ENCODE results near the gene BICRA. TPM values are rescaled to one million over a fixed set of nuclear protein-coding genes. Genes with fewer than 3 reads are reported as not detected.
A peak's percentile ranks its signal among the peaks of the same experiment; 100 is the strongest.

BICRA gene
- total RNA-seq, 1 donor from 2014 or later, result 18.3 TPM

DNA sequence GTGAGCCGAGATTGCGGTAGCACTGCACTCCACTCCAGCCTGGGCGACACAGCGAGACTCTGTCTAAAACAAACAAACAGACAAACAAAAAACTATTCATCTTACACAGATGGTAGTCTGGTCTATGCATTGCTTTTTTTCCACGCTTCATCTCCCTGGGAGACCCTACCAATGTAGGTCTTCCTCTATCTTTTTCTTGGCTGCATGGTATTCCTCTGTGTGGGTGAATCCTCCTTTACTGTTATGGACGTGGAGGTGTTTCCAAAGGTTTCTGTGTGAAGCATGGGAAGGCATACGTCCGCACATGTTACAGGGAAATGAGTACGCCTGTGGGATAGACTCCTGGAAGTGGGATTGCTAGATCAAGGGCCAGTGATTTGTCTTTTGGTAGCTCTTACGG, 5.6 kb downstream of the BICRA start:
- H3K4me3 ChIP-seq, result no peak overlapping the region
- TF ChIP-seq, protein P1, sequence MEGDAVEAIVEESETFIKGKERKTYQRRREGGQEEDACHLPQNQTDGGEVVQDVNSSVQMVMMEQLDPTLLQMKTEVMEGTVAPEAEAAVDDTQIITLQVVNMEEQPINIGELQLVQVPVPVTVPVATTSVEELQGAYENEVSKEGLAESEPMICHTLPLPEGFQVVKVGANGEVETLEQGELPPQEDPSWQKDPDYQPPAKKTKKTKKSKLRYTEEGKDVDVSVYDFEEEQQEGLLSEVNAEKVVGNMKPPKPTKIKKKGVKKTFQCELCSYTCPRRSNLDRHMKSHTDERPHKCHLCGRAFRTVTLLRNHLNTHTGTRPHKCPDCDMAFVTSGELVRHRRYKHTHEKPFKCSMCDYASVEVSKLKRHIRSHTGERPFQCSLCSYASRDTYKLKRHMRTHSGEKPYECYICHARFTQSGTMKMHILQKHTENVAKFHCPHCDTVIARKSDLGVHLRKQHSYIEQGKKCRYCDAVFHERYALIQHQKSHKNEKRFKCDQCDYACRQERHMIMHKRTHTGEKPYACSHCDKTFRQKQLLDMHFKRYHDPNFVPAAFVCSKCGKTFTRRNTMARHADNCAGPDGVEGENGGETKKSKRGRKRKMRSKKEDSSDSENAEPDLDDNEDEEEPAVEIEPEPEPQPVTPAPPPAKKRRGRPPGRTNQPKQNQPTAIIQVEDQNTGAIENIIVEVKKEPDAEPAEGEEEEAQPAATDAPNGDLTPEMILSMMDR (IDR thresholded peaks at IDR 0.05), result no peak
- H3K4me1 ChIP-seq, result peaks cover 54% of the 10 kb centered on the region
- H3K27ac ChIP-seq, result no peak overlapping the region
- no peaks in the 10 kb centered on the region for H3K27me3 ChIP-seq (ENCODE audit: low read depth)
- no peaks in the 10 kb centered on the region for H3K9me3 ChIP-seq
- intact Hi-C loops (cut with DNase I), result no loop called here
- ATAC-seq (no peak), DNase-seq (no peak)
- H3K36me3 ChIP-seq, result peaks cover 13% of the 10 kb centered on the region

DNA sequence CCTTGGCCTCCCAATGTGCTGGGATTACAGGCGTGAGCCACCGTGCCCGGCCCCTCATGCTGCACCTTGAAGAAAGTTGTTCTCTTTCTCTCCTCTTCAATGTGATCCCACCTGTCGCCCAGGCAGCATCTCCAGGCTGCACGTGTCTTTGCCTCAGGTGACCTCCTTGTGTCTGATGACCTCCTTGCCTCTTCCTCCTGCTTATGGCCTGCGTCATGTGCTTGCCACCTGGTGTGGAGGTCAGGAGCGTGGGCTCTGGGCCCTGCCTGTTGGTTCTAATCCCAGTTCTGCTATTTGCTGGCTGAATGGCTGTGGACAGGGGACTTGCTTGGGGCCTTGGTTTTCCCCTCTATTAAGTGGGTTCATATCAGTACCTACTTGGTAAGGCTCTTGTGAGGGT, 6.3 kb downstream of the BICRA start:
- TF ChIP-seq, protein P1 (IDR thresholded peaks at IDR 0.05), result no peak
- no peaks in the 10 kb centered on the region for H3K9me3 ChIP-seq
- intact Hi-C loops (cut with DNase I), result no loop called here
- H3K4me1 ChIP-seq, result peaks cover 51% of the 10 kb centered on the region
- H3K27ac ChIP-seq, result no peak overlapping the region
- H3K27me3 ChIP-seq (ENCODE audit: low read depth), result no peaks in the 10 kb centered on the region
- H3K4me3 ChIP-seq, result no peak overlapping the region
- ATAC-seq (no peak), DNase-seq (no peak)
- peaks cover 13% of the 10 kb centered on the region for H3K36me3 ChIP-seq

DNA sequence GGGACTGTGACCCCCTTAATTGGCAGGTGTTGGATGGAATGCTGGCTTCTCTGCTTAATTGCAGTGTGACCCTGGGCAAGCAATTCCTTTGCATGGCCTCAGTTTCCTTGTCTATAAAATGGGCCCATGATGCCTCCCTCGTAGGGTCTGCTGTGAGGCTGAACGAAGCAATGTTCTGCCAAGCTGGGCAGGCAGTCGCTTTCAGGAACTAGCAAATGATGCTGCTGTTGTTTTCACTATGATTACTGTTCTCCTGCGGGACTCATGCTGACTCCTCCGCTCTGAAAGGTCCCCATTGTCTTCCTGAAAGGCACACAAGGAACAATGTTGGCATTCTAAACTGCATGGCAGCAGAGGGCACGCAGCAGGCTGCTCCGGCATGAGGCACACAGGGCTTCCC, 6.8 kb downstream of the BICRA start:
- Histone ChIP-seq H3K27me3 (ENCODE audit: low read depth) (no peaks in the 10 kb centered on the region), H3K4me1 (peaks cover 47% of the 10 kb centered on the region), H3K27ac (no peak overlapping the region), H3K4me3 (no peak overlapping the region), H3K9me3 (no peaks in the 10 kb centered on the region), H3K36me3 (peaks cover 13% of the 10 kb centered on the region)
- TF ChIP-seq, protein P1 (IDR thresholded peaks at IDR 0.05), result no peak
- DNase-seq, result no peak
- intact Hi-C loops (cut with DNase I), result no loop called here
- no peak for ATAC-seq

DNA sequence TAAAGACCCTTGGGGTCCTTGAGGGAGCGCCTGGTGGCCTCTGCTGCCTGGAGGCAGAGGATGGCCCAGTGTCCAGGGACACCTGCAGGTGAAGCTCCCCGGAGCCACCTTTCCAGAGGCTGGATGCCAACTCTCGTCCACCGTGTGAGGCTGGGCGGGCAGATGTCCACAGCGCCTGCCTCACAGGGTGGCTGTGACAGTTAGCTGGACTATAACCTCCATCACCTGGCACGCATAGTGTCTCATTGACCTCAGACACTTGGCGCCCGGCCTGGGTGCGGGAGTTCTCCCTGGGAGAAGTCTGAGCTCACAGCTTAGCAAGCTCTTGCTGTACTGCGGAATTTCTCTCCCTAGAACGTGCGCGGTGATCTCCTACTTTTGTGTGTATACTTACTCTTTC, 9.8 kb downstream of the BICRA start:
- TF ChIP-seq, protein P1 (IDR thresholded peaks at IDR 0.05), result no peak
- peaks cover 26% of the 10 kb centered on the region for H3K4me1 ChIP-seq
- H3K27me3 ChIP-seq (ENCODE audit: low read depth), result no peaks in the 10 kb centered on the region
- peaks cover 8% of the 10 kb centered on the region for H3K36me3 ChIP-seq
- DNase-seq (no peak), ATAC-seq (peak; percentile 19 to 34)
- no peaks in the 10 kb centered on the region for H3K9me3 ChIP-seq
- no peak overlapping the region for H3K27ac ChIP-seq
- H3K4me3 ChIP-seq, result no peak overlapping the region
- intact Hi-C loops (cut with DNase I), result no loop called here

DNA sequence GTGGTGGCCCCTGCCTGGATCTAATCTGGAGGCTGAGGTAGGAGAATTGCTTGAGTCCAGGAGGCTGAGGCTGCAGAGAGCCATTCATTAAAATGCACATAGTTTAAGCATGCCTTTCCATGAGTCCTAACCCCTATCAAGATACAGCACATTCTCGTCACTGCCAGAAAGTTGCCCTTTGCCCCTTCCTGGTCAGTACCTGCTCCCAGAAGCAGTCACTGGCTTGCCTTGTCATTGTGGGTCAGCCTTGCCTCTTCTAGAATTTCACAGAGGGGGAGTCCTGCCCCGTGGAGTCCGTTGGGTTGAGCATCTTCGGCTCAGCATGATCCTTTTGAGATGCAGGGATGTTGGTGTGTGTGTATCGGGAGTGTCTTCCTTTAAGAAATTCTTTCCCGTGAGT, 10.8 kb downstream of the BICRA start:
- TF ChIP-seq, protein P1 (IDR thresholded peaks at IDR 0.05), result no peak
- Histone ChIP-seq H3K9me3 (no peaks in the 10 kb centered on the region), H3K27ac (no peak overlapping the region), H3K4me1 (peaks cover 35% of the 10 kb centered on the region), H3K36me3 (peaks cover 7% of the 10 kb centered on the region), H3K4me3 (no peak overlapping the region), H3K27me3 (ENCODE audit: low read depth) (no peaks in the 10 kb centered on the region)
- DNase-seq (no peak), ATAC-seq (no peak)
- intact Hi-C loops (cut with DNase I), result no loop called here

Measured in lower lobe of right lung (tissue), 2 donors.